Endothelial cell of umbilical vein (primary cell): ENCODE data around the gene CYP4F22. TPM values are rescaled to one million over a fixed set of nuclear protein-coding genes. Genes with fewer than 3 reads are reported as not detected.

Experiments
- BruUV-seq: library from RNA; stranded (reverse); fragments of 400-500 nt; replicated peaks from 2 replicates; lab custom pipeline; 2021; lab: Mats Ljungman, UMichigan
- CTCF ChIA-PET: fragments of 300-600, 350-600 bp; sonication (Branson Sonifier 250); formaldehyde crosslinking; loops from one replicate; lab custom pipeline; 2021; ENCODE audit warnings: antibody characterized with exemption, inconsistent platforms; lab: Charles Lee
- POLR2A ChIA-PET: fragments of 300-600, 350-600 bp; sonication (Branson Sonifier 250); formaldehyde crosslinking; loops from one replicate; lab custom pipeline; 2021; ENCODE audit warnings: antibody characterized with exemption, inconsistent platforms; lab: Charles Lee
- DNase-seq: peaks from one replicate; pipeline ENCODE4 v3.0.0-alpha.2; 2011; ENCODE audit warnings: low read depth, low spot score
- FAIRE-seq: peaks from 2 replicates; lab custom pipeline; 2011; peaks lifted over from hg19 to GRCh38; lab: Jason Lieb, UNC
- H2AFZ ChIP-seq: 2 replicates; pipeline ENCODE4 v1.6.0; 2012; ENCODE audit warnings: low read depth, low read length, control low read depth, inconsistent platforms
- H3K27ac ChIP-seq: 2 replicates; pipeline ENCODE4 v1.5.1; 2011; ENCODE audit warnings: low read depth, mild to moderate bottlenecking, control low read depth, low read length, moderate library complexity; ENCODE audit not compliant: insufficient read depth
- H3K27me3 ChIP-seq, 2 experiments: 2 replicates each; pipeline versions ENCODE4 v1.6.0 to v1.6.1; 2011; ENCODE audit warnings: low read length in 2 of 2, mixed read lengths in 1 of 2; ENCODE audit not compliant: control insufficient read depth in 2 of 2, insufficient read depth in 2 of 2
- H3K36me3 ChIP-seq, 2 experiments: 2 replicates in 1 of 2; 3 replicates in 1 of 2; pipeline ENCODE4 v1.5.1; 2011; ENCODE audit warnings: low read length in 2 of 2, mild to moderate bottlenecking in 1 of 2, moderate library complexity in 1 of 2; ENCODE audit not compliant: control insufficient read depth in 2 of 2, insufficient read depth in 2 of 2; ENCODE audit errors: extremely low read depth in 1 of 2
- H3K4me1 ChIP-seq: 3 replicates; pipeline ENCODE4 v1.5.1; 2011; ENCODE audit warnings: mild to moderate bottlenecking, low read length; ENCODE audit not compliant: control insufficient read depth, insufficient read depth; ENCODE audit errors: extremely low read depth
- H3K4me2 ChIP-seq: 2 replicates; pipeline ENCODE4 v1.6.1; 2011; ENCODE audit warnings: low read length, control low read depth, mixed read lengths; ENCODE audit not compliant: insufficient read depth
- H3K4me3 ChIP-seq, 3 experiments: fragments of 200-600 bp in 1 of 3; sonication (generic), shearing (Covaris generic) in 1 of 3; replicated peaks in 1 of 3; 2 replicates each; pipeline ENCODE4 v1.5.1; 2011 to 2016; ENCODE audit warnings: control low read depth in 3 of 3, low read length in 3 of 3, mild to moderate bottlenecking in 2 of 3, inconsistent platforms in 1 of 3, low read depth in 1 of 3, moderate library complexity in 1 of 3; ENCODE audit not compliant: insufficient read depth in 1 of 3
- H3K79me2 ChIP-seq: 2 replicates; pipeline ENCODE4 v1.6.0; 2012; ENCODE audit warnings: low read length, inconsistent platforms; ENCODE audit not compliant: control insufficient read depth, insufficient read depth
- H3K9ac ChIP-seq: replicated peaks from 2 replicates; pipeline ENCODE3; 2011; ENCODE audit warnings: low read length, control low read depth; ENCODE audit not compliant: insufficient read depth; ENCODE audit errors: extremely low read depth
- H3K9me1 ChIP-seq: replicated peaks from 3 replicates; pipeline ENCODE4 v1.6.0; 2011; ENCODE audit warnings: mild to moderate bottlenecking, low read length; ENCODE audit not compliant: control insufficient read depth, insufficient read depth; ENCODE audit errors: extremely low read depth
- H3K9me3 ChIP-seq: replicated peaks from 2 replicates; pipeline ENCODE4 v1.5.1; 2012; ENCODE audit warnings: low read length, inconsistent platforms; ENCODE audit not compliant: control insufficient read depth, insufficient read depth
- H4K20me1 ChIP-seq: replicated peaks from 2 replicates; pipeline ENCODE3; 2011; ENCODE audit warnings: mild to moderate bottlenecking, low read length; ENCODE audit not compliant: control insufficient read depth, insufficient read depth; ENCODE audit errors: extremely low read depth
- CTCF ChIP-seq, 2 donors: IDR thresholded peaks; 1 replicate in 1 of 2; 2 replicates in 1 of 2; pipeline ENCODE4 v1.5.1; 2011; ENCODE audit warnings: low read length in 2 of 2, mild to moderate bottlenecking in 2 of 2, moderate library complexity in 2 of 2, control low read depth in 1 of 2, inconsistent platforms in 1 of 2, low read depth in 1 of 2; ENCODE audit not compliant: insufficient read depth in 1 of 2; ENCODE audit errors: extremely low read depth in 1 of 2
- EZH2 ChIP-seq: IDR thresholded peaks from 2 replicates; pipeline ENCODE4 v1.6.1; 2012; ENCODE audit warnings: borderline replicate concordance, low read depth, mild to moderate bottlenecking, moderate library complexity, low read length, inconsistent platforms; ENCODE audit not compliant: severe bottlenecking
- FOS ChIP-seq: IDR thresholded peaks from 2 replicates; pipeline ENCODE4 v1.6.1; 2011; ENCODE audit warnings: mild to moderate bottlenecking, low read length, moderate library complexity, borderline replicate concordance; ENCODE audit not compliant: insufficient read depth
- GATA2 ChIP-seq: IDR thresholded peaks from 2 replicates; pipeline ENCODE4 v1.7.0; 2011; ENCODE audit warnings: low read depth, mild to moderate bottlenecking, moderate library complexity, mixed read lengths, low read length; ENCODE audit not compliant: insufficient read length, insufficient read depth
- JUN ChIP-seq: IDR thresholded peaks from 2 replicates; pipeline ENCODE4 v1.6.1; 2011; ENCODE audit warnings: borderline replicate concordance, low read depth; ENCODE audit not compliant: insufficient read length, insufficient read depth
- MAX ChIP-seq: IDR thresholded peaks from 2 replicates; pipeline ENCODE4 v1.6.1; 2011; ENCODE audit not compliant: insufficient read depth, insufficient read length
- MYC ChIP-seq: IDR thresholded peaks from one replicate; pipeline ENCODE4 v1.6.1; 2011; ENCODE audit warnings: mild to moderate bottlenecking, low read depth, low read length
- POLR2A ChIP-seq: IDR thresholded peaks from 2 replicates; pipeline ENCODE4 v1.6.1; 2012; ENCODE audit warnings: low read depth, mild to moderate bottlenecking, control low read depth, low read length
- POLR2AphosphoS5 ChIP-seq: IDR thresholded peaks from 2 replicates; pipeline ENCODE4 v1.6.1; 2012; ENCODE audit warnings: low read depth, mild to moderate bottlenecking, control low read depth, low read length, moderate library complexity; ENCODE audit not compliant: insufficient read depth
- dilution Hi-C: fragments of 300-500 bp; cut with MboI; formaldehyde crosslinking; loops from one replicate; pipeline ENCODE4 v1.15.0; 2019; ENCODE audit warnings: low sequenced_read_pairs; ENCODE audit not compliant: extremely low pct_ligation_motif_present
- intact Hi-C: fragments of 100-400 bp; cut with micrococcal nuclease; formaldehyde crosslinking; loops from one replicate; pipeline ENCODE4 v1.10.0; 2022
- polyA plus RNA-seq, 4 experiments: library from polyadenylated mRNA; depleted of rRNA in 3 of 4; stranded (reverse) in 3 of 4; unstranded in 1 of 4; fragments of >200 nt; gene quantifications; 2 replicates each; pipeline versions ENCODE4 v1.2.1 to v1.2.3, GENCODE V29; 2011 to 2012; ENCODE audit warnings: missing spikeins in 1 of 4
- total RNA-seq: library from RNA; stranded (reverse); gene quantifications from 2 replicates; pipeline ENCODE4 v1.2.3, GENCODE V29; 2021

Gene CYP4F22
- total and polyA plus RNA-seq, 2 donors (not counting 3 experiments of a cell fraction or from before 2014, with no cell fraction given): not detected

GRCh38 chr19:15584095-15584494, 75.8 kb downstream of the CYP4F22 start:
- H3K9ac ChIP-seq: no peak overlapping the region
- TF ChIP-seq EZH2 (no peak), JUN (no peak), FOS (no peak), MYC (no peak), MAX (no peak), CTCF (IDR thresholded peaks at IDR 0.05; ENCODE audit: extremely low read depth in 1 of 2, insufficient read depth in 1 of 2, low read depth in 1 of 2, low read length in 2 of 2) (no peak), GATA2 (no peak), POLR2AphosphoS5 (no peak), POLR2A (no peak)
- ChIA-PET CTCF (no interaction called here), POLR2A (no interaction called here)
- H3K27me3 ChIP-seq: no peaks in the 10 kb centered on the region
- FAIRE-seq (no peak), DNase-seq (no peak)
- H3K36me3 ChIP-seq: no peaks in the 10 kb centered on the region
- no peak overlapping the region for H2AFZ ChIP-seq
- no TSS peak for BruUV-seq
- no peaks in the 10 kb centered on the region for H3K9me1 ChIP-seq
- no peaks in the 10 kb centered on the region for H4K20me1 ChIP-seq
- no peak overlapping the region for H3K4me2 ChIP-seq
- H3K27ac ChIP-seq: no peak overlapping the region
- no peaks in the 10 kb centered on the region for H3K9me3 ChIP-seq
- H3K79me2 ChIP-seq: no peaks in the 10 kb centered on the region
- H3K4me3 ChIP-seq: no peak overlapping the region
- intact Hi-C loops: loop anchor here (1.0 kb wide), 2 partner anchors 285 to 598 kb away; no protein-coding TSS in a partner anchor
- H3K4me1 ChIP-seq: no peaks in the 10 kb centered on the region
- dilution Hi-C loops: no loop called here
